ENCODE data around the gene TBC1D8.

Gene TBC1D8

GRCh38 chr2:101133492-101134100 is 17.6 kb downstream of the TBC1D8 start:
- no peak for DNase-seq

- DNase-seq, result no peak
Measured at GRCh38 chr2:101132202-101132601, 19.0 kb downstream of the TBC1D8 start.

GRCh38 chr2:101130081-101130480 is 21.1 kb downstream of the TBC1D8 start:
- DNase-seq, result no peak

GRCh38 chr2:101127319-101128056 is 23.7 kb downstream of the TBC1D8 start:
- DNase-seq, result no peak

- DNase-seq, result no peak
Measured at GRCh38 chr2:101125808-101126207, 25.4 kb downstream of the TBC1D8 start.

GRCh38 chr2:101125374-101125773 is 25.8 kb downstream of the TBC1D8 start:
- DNase-seq, result peak; percentile 28

GRCh38 chr2:101124643-101125366 is 26.4 kb downstream of the TBC1D8 start:
- DNase-seq, result no peak

- DNase-seq, result no peak
Measured at GRCh38 chr2:101123795-101124471, 27.2 kb downstream of the TBC1D8 start.

- no peak for DNase-seq
Measured at GRCh38 chr2:101121174-101121573, 30.0 kb downstream of the TBC1D8 start.

- DNase-seq, result no peak
Measured at GRCh38 chr2:101120124-101120996, 30.8 kb downstream of the TBC1D8 start.

- no peak for DNase-seq
Measured at GRCh38 chr2:101119431-101119830, 31.8 kb downstream of the TBC1D8 start.

- no peak for DNase-seq
Measured at GRCh38 chr2:101116841-101117552, 34.2 kb downstream of the TBC1D8 start.

- no peak for DNase-seq
Measured at GRCh38 chr2:101116348-101116747, 34.8 kb downstream of the TBC1D8 start.

- DNase-seq, result no peak
Measured at GRCh38 chr2:101115664-101116063, 35.5 kb downstream of the TBC1D8 start.

- peak; percentile 28 for DNase-seq
Measured at GRCh38 chr2:101114815-101115214, 36.4 kb downstream of the TBC1D8 start.

- DNase-seq, result no peak
Measured at GRCh38 chr2:101114268-101114783, 36.9 kb downstream of the TBC1D8 start.

- no peak for DNase-seq
Measured at GRCh38 chr2:101113441-101114267, 37.5 kb downstream of the TBC1D8 start.

- peak; percentile 41 for DNase-seq
Measured at GRCh38 chr2:101112772-101113157, 38.4 kb downstream of the TBC1D8 start.

GRCh38 chr2:101111917-101112771 is 39.0 kb downstream of the TBC1D8 start:
- no peak for DNase-seq

All from OCI-M1 (cell line).